ENCODE results near the gene SRRM1.

- TF ChIP-seq CTCF (conservative IDR thresholded peaks at IDR 0.05) (no peak), EZH2 (IDR thresholded peaks at IDR 0.05; ENCODE audit: low read depth) (no peak)
Measured at GRCh38 chr1:24636661-24637357, 6.3 kb upstream of the SRRM1 start.
